T-cell (primary cell): ENCODE results near the gene CDH13. TPM values are rescaled to one million over a fixed set of nuclear protein-coding genes. Genes with fewer than 3 reads are reported as not detected.

ENCODE experiments used
- ATAC-seq, 4 experiments: fragments of 200-7000 bp in 3 of 4; fragments of 150-1000 bp in 1 of 4; cut with Tn5 transposase; replicated peaks in 1 of 4; 1 replicate in 3 of 4; 2 replicates in 1 of 4; pipeline ENCODE4 v1.10.0; 2021; ENCODE audit warnings: moderate library complexity in 3 of 4, mild to moderate bottlenecking in 2 of 4, moderate number of reproducible peaks in 1 of 4
- CTCF ChIA-PET, 2 donors: fragments of 300-600 bp; sonication (Branson Sonifier 250); formaldehyde crosslinking; loops; one replicate each; lab custom pipeline; 2022; ENCODE audit warnings: antibody characterized with exemption in 2 of 2; lab: Charles Lee
- POLR2A ChIA-PET, 2 donors: fragments of 300-600 bp; sonication (Branson Sonifier 250); formaldehyde crosslinking; loops; one replicate each; lab custom pipeline; 2022; ENCODE audit warnings: antibody characterized with exemption in 2 of 2; lab: Charles Lee
- DNase-seq, 35 experiments: peaks; one replicate each; pipeline versions ENCODE4 v3.0.0 to v3.0.0-alpha.2; 2013 to 2023
- H3K27ac ChIP-seq: one replicate; pipeline ENCODE4 v1.5.1; 2013; ENCODE audit warnings: low read length
- H3K27me3 ChIP-seq, 2 experiments: replicated peaks in 1 of 2; 1 replicate in 1 of 2; 2 replicates in 1 of 2; pipeline versions ENCODE4 v1.6.1 to v1.7.0; 2013; ENCODE audit warnings: low read length in 1 of 2, mixed read lengths in 1 of 2; ENCODE audit not compliant: control insufficient read depth in 2 of 2, insufficient read depth in 2 of 2; ENCODE audit errors: extremely low read depth in 1 of 2
- H3K36me3 ChIP-seq, 2 donors: 1 replicate in 1 of 2; 2 replicates in 1 of 2; pipeline versions ENCODE4 v1.6.1 to v1.7.0; 2013; ENCODE audit warnings: low read length in 1 of 2; ENCODE audit not compliant: control insufficient read depth in 2 of 2, insufficient read depth in 1 of 2; ENCODE audit errors: extremely low read depth in 1 of 2
- H3K4me1 ChIP-seq, 2 experiments: 1 replicate in 1 of 2; 2 replicates in 1 of 2; pipeline versions ENCODE4 v1.6.1 to v1.7.0; 2013; ENCODE audit warnings: low read length in 2 of 2, mixed read lengths in 1 of 2; ENCODE audit not compliant: insufficient read depth in 2 of 2, control insufficient read depth in 1 of 2; ENCODE audit errors: extremely low read depth in 1 of 2
- H3K4me3 ChIP-seq, 2 donors: 1 replicate in 1 of 2; 2 replicates in 1 of 2; pipeline versions ENCODE4 v1.5.1 to v1.7.0; 2013; ENCODE audit warnings: mild to moderate bottlenecking in 2 of 2, low read length in 1 of 2, moderate library complexity in 1 of 2; ENCODE audit not compliant: control insufficient read depth in 1 of 2; ENCODE audit errors: extremely low read depth in 1 of 2
- H3K9me3 ChIP-seq: 2 replicates; pipeline ENCODE4 v1.7.0; 2013
- H3K27ac Mint-ChIP-seq, 2 donors: one replicate each; pipeline ENCODE4 v1.8.0; 2020 to 2021; ENCODE audit warnings: mild to moderate bottlenecking in 2 of 2, mixed read lengths in 2 of 2
- H3K27me3 Mint-ChIP-seq, 2 donors: one replicate each; pipeline ENCODE4 v1.8.0; 2021 to 2022; ENCODE audit warnings: mixed read lengths in 2 of 2
- H3K36me3 Mint-ChIP-seq: one replicate; pipeline ENCODE4 v1.8.0; 2021; ENCODE audit warnings: mixed read lengths
- H3K4me1 Mint-ChIP-seq, 3 donors: one replicate each; pipeline ENCODE4 v1.8.0; 2020 to 2022; ENCODE audit warnings: mixed read lengths in 3 of 3, mild to moderate bottlenecking in 1 of 3
- H3K4me3 Mint-ChIP-seq, 3 donors: one replicate each; pipeline ENCODE4 v1.8.0; 2020 to 2022; ENCODE audit warnings: mild to moderate bottlenecking in 3 of 3, mixed read lengths in 3 of 3, moderate library complexity in 3 of 3
- H3K9me3 Mint-ChIP-seq, 3 donors: one replicate each; pipeline ENCODE4 v1.8.0; 2020 to 2022; ENCODE audit warnings: mixed read lengths in 3 of 3
- WGBS: methylation state at CpG from one replicate; pipeline ENCODE4 v1.1.5; 2013; ENCODE audit warnings: missing lambda C conversion rate; ENCODE audit not compliant: insufficient coverage; 5-methylcytosine and 5-hydroxymethylcytosine counted together
- total RNA-seq, 35 experiments: library from RNA in 6 of 35; stranded (reverse) in 6 of 35; fragments of 120-200 nt in 1 of 35; gene quantifications; one replicate each; pipeline versions ENCODE4 v1.2.1 to v1.2.4 and lab custom pipeline; 2013 to 2026

CDH13 gene
- total RNA-seq, 5 donors from 2014 or later (not counting 1 experiment from before 2014, with no cell fraction given): not detected

DNA sequence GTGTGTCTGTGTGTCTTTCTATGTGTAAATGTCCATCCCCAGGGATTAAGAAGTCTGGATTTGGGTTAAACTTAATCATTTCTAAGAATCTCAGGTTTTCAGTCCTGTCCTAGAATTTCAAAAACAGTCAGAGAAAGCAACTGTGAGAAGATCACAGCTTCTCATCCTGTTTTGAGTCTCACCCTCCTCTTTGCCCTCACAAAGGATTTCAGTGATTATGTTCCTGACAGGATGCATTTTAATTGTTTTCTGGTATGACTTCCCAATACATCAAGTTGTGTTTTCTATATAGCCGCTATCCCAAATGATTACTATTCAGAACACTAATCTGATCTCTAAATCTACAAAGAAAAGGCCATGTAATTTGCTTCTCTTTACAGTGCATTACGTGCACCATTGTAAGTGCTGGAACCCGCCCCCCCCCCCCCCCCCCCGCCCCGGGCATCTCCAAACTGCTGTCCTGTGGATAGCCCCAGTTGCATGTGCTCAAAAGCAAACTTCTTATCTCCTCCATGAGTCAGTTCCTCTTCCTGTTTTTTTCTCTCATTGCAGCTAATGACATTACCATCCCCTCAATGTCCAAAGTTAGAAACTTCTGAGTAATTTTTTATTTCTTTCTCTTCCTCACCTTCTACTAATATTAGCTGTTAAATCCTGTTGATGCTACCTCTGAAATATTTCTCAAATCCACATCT lies 73.9 kb downstream of the CDH13 start:
- Mint-ChIP-seq H3K27me3 (peaks cover 7 to 16% of the 10 kb centered on the region in 2 donors), H3K36me3 (no peaks in the 10 kb centered on the region), H3K27ac (peak overlapping the region in 1 of 2 donors; percentile 3), H3K9me3 (no peaks in the 10 kb centered on the region), H3K4me3 (no peak overlapping the region), H3K4me1 (peaks cover 0 to 9% (median 0%) of the 10 kb centered on the region in 3 donors)
- Histone ChIP-seq H3K36me3 (no peaks in the 10 kb centered on the region), H3K4me1 (no peaks in the 10 kb centered on the region), H3K27ac (no peak overlapping the region), H3K9me3 (no peaks in the 10 kb centered on the region), H3K4me3 (no peak overlapping the region), H3K27me3 (peaks cover 0 to 2% of the 10 kb centered on the region in 2 experiments)
- WGBS: no CpG with 5 or more reads among the region's 5 CpGs
- peak in 1 of 4 experiments; percentile 23 for ATAC-seq
- CTCF ChIA-PET: no interaction called here
- DNase-seq: no peak
- POLR2A ChIA-PET: no interaction called here

DNA sequence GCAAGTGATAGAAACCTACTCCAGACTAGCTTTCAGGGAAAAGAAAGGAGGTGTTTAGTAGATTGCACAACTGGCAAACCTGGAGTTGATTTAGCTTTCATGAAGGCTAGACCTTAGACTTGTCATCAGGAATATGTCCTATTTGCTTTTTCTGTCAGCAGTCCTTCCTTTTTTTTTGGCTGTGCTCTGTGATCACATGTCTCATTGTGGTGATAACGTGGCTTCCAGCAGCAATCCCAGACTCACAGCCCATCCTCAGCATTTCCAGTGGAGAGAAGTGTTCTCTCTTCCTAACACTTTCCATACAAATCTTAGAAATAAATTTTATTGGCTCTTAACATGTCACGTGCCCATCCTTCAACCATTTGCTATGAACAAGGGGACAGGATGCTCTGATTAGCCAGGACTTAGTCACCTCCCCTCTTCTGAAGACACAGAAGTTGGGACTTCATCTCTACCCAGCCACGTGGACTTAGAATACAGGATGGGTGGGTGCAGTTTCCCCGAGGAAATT lies 74.7 kb downstream of the CDH13 start:
- Histone ChIP-seq H3K27ac (no peak overlapping the region), H3K36me3 (no peaks in the 10 kb centered on the region), H3K27me3 (peaks cover 0 to 2% of the 10 kb centered on the region in 2 experiments), H3K9me3 (no peaks in the 10 kb centered on the region), H3K4me3 (no peak overlapping the region), H3K4me1 (no peaks in the 10 kb centered on the region)
- ATAC-seq (no peak), DNase-seq (no peak)
- Mint-ChIP-seq H3K4me3 (no peak overlapping the region), H3K27me3 (peaks cover 7 to 20% of the 10 kb centered on the region in 2 donors), H3K4me1 (peaks cover 0 to 9% (median 0%) of the 10 kb centered on the region in 3 donors), H3K9me3 (no peaks in the 10 kb centered on the region), H3K36me3 (no peaks in the 10 kb centered on the region), H3K27ac (no peak overlapping the region)
- WGBS: no CpG with 5 or more reads among the region's 4 CpGs
- ChIA-PET POLR2A (no interaction called here), CTCF (no interaction called here)

DNA sequence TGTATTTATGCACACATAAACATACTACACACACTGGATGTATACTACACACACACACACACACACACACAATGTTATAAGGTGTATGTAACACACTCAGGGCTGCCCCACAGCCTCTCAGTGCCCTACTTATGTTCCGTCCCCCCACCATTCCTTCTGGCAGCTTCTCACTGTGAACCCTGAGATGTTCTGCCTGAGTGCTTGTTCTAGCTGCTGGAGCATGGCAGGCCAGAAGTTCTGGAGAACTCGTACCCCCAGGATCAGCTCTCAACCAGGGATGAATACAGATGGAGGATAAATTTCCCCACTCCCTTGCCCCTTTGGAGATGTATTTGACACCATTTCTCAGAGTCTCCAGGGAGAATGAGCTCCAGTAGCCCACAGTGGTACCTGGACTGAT lies 76.4 kb downstream of the CDH13 start:
- H3K9me3 Mint-ChIP-seq: no peaks in the 10 kb centered on the region
- H3K27ac Mint-ChIP-seq: no peak overlapping the region
- H3K27me3 Mint-ChIP-seq: peaks cover 7 to 20% of the 10 kb centered on the region in 2 donors
- POLR2A ChIA-PET: no interaction called here
- Histone ChIP-seq H3K27me3 (peaks cover 0 to 2% of the 10 kb centered on the region in 2 experiments), H3K4me1 (no peaks in the 10 kb centered on the region), H3K9me3 (no peaks in the 10 kb centered on the region), H3K27ac (no peak overlapping the region), H3K4me3 (no peak overlapping the region), H3K36me3 (no peaks in the 10 kb centered on the region)
- no CpG with 5 or more reads among the region's 2 CpGs for WGBS
- H3K4me1 Mint-ChIP-seq: peaks cover 0 to 9% (median 0%) of the 10 kb centered on the region in 3 donors
- ATAC-seq (no peak), DNase-seq (no peak)
- CTCF ChIA-PET: interaction anchor here in 1 of 2 donors (0.6 kb wide), 2 partner anchors 22 to 1499 kb away, joined by 3 read pairs; no protein-coding TSS in a partner anchor
- H3K4me3 Mint-ChIP-seq: no peak overlapping the region
- no peaks in the 10 kb centered on the region for H3K36me3 Mint-ChIP-seq

DNA sequence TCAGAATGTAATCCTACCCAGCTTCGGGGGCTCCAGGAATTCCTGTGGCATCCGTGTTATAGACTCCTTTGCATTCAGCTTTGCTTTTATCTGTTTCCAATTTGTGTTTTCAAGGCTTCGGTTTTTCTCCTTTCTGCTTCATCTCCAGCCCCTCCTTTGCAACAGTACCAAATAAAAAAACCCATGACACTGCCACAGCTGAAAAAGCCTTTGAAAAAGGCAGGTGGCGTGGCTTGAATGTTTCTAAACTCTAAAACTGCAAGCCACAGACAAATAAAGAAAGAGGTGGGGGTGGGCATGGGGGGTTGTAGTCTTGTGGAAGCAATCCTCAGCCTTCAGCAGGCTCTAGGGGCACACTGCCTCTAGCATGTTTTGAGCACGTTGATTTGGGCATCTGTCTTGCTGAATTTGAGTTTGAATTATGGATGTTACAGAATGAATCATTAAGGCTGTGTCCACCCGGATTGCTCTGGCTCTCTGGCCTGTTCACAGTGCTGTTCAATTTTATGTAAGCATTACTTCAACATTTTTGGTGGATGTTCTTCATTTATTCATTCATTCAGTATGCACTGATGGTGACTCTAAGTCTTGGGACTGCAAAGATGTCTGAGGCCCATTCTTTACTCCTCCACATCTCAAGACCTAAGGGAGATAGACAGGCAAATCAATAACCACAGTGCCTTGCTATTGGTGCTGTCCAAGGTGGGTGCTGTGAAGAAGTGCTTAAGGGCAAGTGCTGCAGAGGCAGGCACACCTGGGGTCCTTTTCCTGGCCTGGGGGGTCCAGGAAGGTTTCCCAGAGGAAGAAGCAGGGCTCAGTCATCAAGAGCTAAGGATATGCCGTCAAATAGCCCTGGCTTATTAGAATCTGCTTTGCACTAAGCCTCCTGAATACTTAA lies 77.4 kb downstream of the CDH13 start:
- ChIA-PET POLR2A (no interaction called here), CTCF (interaction anchor here in 1 of 2 donors (0.6 kb wide), 1 partner anchor 21 kb away, joined by 3 read pairs; no protein-coding TSS in a partner anchor)
- Histone ChIP-seq H3K27me3 (peaks cover 0 to 1% of the 10 kb centered on the region in 2 experiments), H3K27ac (no peak overlapping the region), H3K9me3 (no peaks in the 10 kb centered on the region), H3K4me1 (no peaks in the 10 kb centered on the region), H3K4me3 (no peak overlapping the region), H3K36me3 (no peaks in the 10 kb centered on the region)
- ATAC-seq (no peak), DNase-seq (no peak)
- WGBS: 58% methylated on average over 4 of the region's 7 CpGs
- no peaks in the 10 kb centered on the region for H3K36me3 Mint-ChIP-seq
- H3K9me3 Mint-ChIP-seq: no peaks in the 10 kb centered on the region
- H3K27me3 Mint-ChIP-seq: peaks cover 7 to 16% of the 10 kb centered on the region in 2 donors
- H3K4me1 Mint-ChIP-seq: peaks cover 0 to 9% (median 0%) of the 10 kb centered on the region in 3 donors
- H3K27ac Mint-ChIP-seq: no peak overlapping the region
- no peak overlapping the region for H3K4me3 Mint-ChIP-seq

DNA sequence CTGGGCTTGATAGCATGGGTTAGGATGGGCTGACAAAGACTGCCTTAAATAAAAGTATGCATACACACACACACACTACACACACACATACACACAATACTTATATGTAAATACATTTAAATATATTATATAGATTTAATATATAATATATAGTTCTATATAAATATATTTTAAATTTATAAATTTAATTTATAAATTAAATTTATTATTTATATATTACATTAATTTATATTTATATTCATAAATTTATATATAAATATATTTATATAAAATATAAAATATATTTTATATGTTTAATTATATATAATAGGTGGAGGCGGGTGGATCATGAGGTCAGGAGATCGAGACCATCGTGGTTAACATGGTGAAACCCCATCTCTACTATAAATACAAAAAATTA lies 83.2 kb downstream of the CDH13 start:
- Mint-ChIP-seq H3K9me3 (no peaks in the 10 kb centered on the region), H3K27ac (no peak overlapping the region), H3K4me3 (no peak overlapping the region), H3K27me3 (peaks cover 0 to 4% of the 10 kb centered on the region in 2 donors), H3K36me3 (no peaks in the 10 kb centered on the region), H3K4me1 (no peaks in the 10 kb centered on the region)
- no peak for DNase-seq
- POLR2A ChIA-PET: no interaction called here
- WGBS: no CpG with 5 or more reads among the region's 3 CpGs
- no peaks in the 10 kb centered on the region for H3K9me3 ChIP-seq
- H3K27ac ChIP-seq: no peak overlapping the region
- CTCF ChIA-PET: no interaction called here
- no peak overlapping the region for H3K4me3 ChIP-seq
- H3K4me1 ChIP-seq: no peaks in the 10 kb centered on the region
- no peaks in the 10 kb centered on the region for H3K36me3 ChIP-seq
- no peaks in the 10 kb centered on the region for H3K27me3 ChIP-seq
- ATAC-seq: no peak

DNA sequence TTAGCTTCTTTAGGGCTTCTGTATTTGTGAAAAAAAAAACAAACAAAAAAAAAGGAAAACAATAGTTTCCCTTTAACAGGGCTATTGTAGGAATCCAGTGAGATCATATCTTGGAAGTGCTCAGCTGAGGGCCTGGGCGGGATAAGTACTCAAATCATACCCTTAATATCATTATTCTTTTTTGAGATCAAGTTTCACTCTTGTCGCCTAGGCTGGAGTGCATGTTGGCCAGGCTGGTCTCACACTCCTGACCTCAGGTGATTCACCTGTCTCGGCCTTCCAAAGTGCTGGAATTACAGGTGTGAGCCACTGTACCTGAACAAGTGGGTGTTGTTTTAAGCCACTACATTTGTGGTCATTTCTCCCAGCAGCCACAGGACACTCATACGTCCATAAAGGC lies 87.0 kb downstream of the CDH13 start:
- no peak for ATAC-seq
- H3K27ac Mint-ChIP-seq: no peak overlapping the region
- CTCF ChIA-PET: interaction anchor here in 1 of 2 donors (0.6 to 0.7 kb wide), 2 partner anchors 351 to 601 kb away, joined by 4 to 5 read pairs; no protein-coding TSS in a partner anchor

More for the DNA sequence above, 87.0 kb downstream of the CDH13 start:
- 89% methylated on average over 3 of the region's 4 CpGs for WGBS
- Histone ChIP-seq H3K36me3 (no peaks in the 10 kb centered on the region), H3K4me3 (no peak overlapping the region), H3K27me3 (no peaks in the 10 kb centered on the region), H3K27ac (no peak overlapping the region), H3K9me3 (no peaks in the 10 kb centered on the region), H3K4me1 (no peaks in the 10 kb centered on the region)
- no peak for DNase-seq
- POLR2A ChIA-PET: interaction anchor here in 1 of 2 donors (0.6 kb wide), 1 partner anchor 69 kb away, joined by 6 read pairs; no protein-coding TSS in a partner anchor
- H3K9me3 Mint-ChIP-seq: no peaks in the 10 kb centered on the region
- no peaks in the 10 kb centered on the region for H3K27me3 Mint-ChIP-seq
- no peaks in the 10 kb centered on the region for H3K4me1 Mint-ChIP-seq
- no peak overlapping the region for H3K4me3 Mint-ChIP-seq
- H3K36me3 Mint-ChIP-seq: no peaks in the 10 kb centered on the region
